BLaER1 treated with 17β-estradiol and CSF1 and Interleukin-3, amounts not matched to agents 10 nM and 100 nM (cell line): ENCODE measurements around the gene ALK.

ENCODE experiments used
- H3K27ac ChIP-seq, 11 experiments: shearing (Covaris generic); formaldehyde crosslinking; 2 replicates each; pipeline ENCODE4 v1.8.1; 2022
- H3K27me3 ChIP-seq, 11 experiments: shearing (Covaris generic); formaldehyde crosslinking; 2 replicates each; pipeline ENCODE4 v1.8.1; 2022
- H3K36me3 ChIP-seq, 11 experiments: shearing (Covaris generic); formaldehyde crosslinking; 2 replicates each; pipeline ENCODE4 v1.8.1; 2022
- H3K4me1 ChIP-seq, 10 experiments: shearing (Covaris generic); formaldehyde crosslinking; 2 replicates each; pipeline ENCODE4 v1.8.1; 2022
- H3K4me2 ChIP-seq, 11 experiments: shearing (Covaris generic); formaldehyde crosslinking; 2 replicates each; pipeline ENCODE4 v1.8.1; 2022
- H3K4me3 ChIP-seq, 10 experiments: shearing (Covaris generic); formaldehyde crosslinking; 2 replicates each; pipeline ENCODE4 v1.8.1; 2022
- H3K9ac ChIP-seq, 11 experiments: shearing (Covaris generic); formaldehyde crosslinking; 2 replicates each; pipeline ENCODE4 v1.8.1; 2022
- H3K9me3 ChIP-seq, 11 experiments: shearing (Covaris generic); formaldehyde crosslinking; replicated peaks in 1 of 11; 2 replicates each; pipeline ENCODE4 v1.8.1; 2022
- H4K20me1 ChIP-seq, 11 experiments: shearing (Covaris generic); formaldehyde crosslinking; 2 replicates each; pipeline ENCODE4 v1.8.1; 2022
- Cebpa-rat ChIP-seq, 11 experiments: shearing (Covaris generic); IDR thresholded peaks; 2 replicates each; pipeline ENCODE4 v1.8.1; 2022

ALK gene

DNA sequence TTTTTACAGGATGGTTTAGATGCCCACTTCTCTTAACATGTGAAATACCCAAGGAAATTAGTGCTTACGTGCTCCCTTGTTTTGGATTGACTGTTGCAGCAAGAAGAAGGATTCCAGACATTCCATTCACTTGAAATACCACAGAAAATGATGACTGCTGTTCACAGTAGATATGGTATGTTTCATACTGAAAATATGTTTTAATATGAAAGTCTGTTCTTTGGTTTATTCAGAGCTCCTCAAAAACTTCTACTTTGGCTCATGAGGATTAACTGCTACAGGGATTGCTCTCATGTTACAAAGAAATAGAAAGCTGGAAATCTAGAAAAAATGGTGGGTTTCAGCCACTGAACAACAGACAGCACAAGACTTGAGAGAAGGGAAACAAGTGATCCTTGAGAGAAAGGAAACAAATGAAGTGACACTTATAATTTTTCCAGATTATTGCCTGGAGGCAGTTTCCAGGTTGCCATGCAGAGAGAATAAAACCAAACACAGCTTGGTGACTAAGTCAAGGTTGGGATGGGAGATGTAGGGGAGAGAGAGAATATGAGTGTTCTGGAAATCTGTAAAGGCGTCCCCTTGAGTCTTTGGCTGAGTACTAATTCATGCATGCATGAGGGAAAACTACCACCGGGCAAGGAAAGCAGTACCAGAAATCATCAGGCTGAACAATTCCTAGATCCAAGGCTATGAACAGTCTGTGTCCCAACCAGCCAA, 458.0 kb downstream of the ALK start:
- Histone ChIP-seq H4K20me1 (no peaks in the 10 kb centered on the region), H3K27me3 (no peaks in the 10 kb centered on the region), H3K4me2 (no peak overlapping the region), H3K9me3 (peaks cover 0 to 2% (median 0%) of the 10 kb centered on the region in 11 experiments; a peak in 2 of 22 replicates), H3K4me3 (no peak overlapping the region), H3K4me1 (no peaks in the 10 kb centered on the region), H3K36me3 (no peaks in the 10 kb centered on the region), H3K9ac (no peak overlapping the region), H3K27ac (no peak overlapping the region)
- TF ChIP-seq Cebpa-rat (IDR thresholded peaks at IDR 0.05) = no peak

DNA sequence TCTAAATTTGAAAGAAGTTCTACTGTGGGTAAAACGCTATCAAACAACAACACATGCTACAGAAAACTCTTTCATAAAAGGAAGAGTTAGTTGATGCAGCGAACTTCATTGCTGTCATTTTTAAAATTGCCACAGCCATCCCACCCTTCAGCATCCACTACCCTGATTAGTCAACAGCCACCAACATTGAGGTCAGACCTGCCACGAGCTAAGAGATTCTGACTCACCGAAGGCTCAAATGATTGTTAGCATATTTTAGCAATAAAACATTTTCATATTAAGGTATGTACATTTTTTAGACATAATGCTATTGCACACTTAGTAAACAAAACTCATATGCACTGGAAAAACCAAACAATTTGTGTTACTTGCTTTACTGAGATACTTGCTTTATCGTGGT, 459.1 kb downstream of the ALK start:
- Histone ChIP-seq H3K27ac (no peak overlapping the region), H4K20me1 (no peaks in the 10 kb centered on the region), H3K4me1 (peaks cover 0 to 1% (median under 1%) of the 10 kb centered on the region in 10 experiments; a peak in 8 of 20 replicates), H3K4me3 (no peak overlapping the region), H3K9ac (no peak overlapping the region), H3K27me3 (no peaks in the 10 kb centered on the region), H3K9me3 (no peaks in the 10 kb centered on the region; a peak in 1 of 22 replicates), H3K36me3 (no peaks in the 10 kb centered on the region), H3K4me2 (no peak overlapping the region)
- no peak for TF ChIP-seq Cebpa-rat (IDR thresholded peaks at IDR 0.05)

DNA sequence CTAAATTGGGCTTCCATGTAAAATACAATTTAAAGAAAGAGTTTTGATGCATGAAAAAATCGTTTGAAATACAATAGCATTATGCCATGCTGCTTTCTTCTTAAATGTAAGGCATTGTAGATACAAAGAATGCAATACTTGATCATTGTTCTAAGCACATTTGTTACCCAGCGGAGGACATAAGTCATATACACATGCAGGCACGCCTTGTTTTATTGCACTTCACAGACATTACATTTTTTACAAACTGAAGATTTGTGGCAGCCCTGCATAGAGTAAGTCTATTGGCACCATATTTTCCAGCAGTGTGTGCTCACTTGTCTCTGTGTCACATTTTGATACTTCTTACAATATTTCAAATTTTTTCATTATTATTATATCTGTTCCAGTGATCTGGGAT, 461.2 kb downstream of the ALK start:
- H3K9me3 ChIP-seq = no peaks in the 10 kb centered on the region; a peak in 1 of 22 replicates
- no peak overlapping the region for H3K4me3 ChIP-seq
- H3K36me3 ChIP-seq = no peaks in the 10 kb centered on the region
- H3K4me2 ChIP-seq = no peak overlapping the region
- H3K4me1 ChIP-seq = peaks cover 13 to 22% (median 21%) of the 10 kb centered on the region in 10 experiments
- TF ChIP-seq Cebpa-rat (IDR thresholded peaks at IDR 0.05) = no peak
- H3K27me3 ChIP-seq = no peaks in the 10 kb centered on the region
- H4K20me1 ChIP-seq = no peaks in the 10 kb centered on the region
- H3K27ac ChIP-seq = no peak overlapping the region
- H3K9ac ChIP-seq = no peak overlapping the region

DNA sequence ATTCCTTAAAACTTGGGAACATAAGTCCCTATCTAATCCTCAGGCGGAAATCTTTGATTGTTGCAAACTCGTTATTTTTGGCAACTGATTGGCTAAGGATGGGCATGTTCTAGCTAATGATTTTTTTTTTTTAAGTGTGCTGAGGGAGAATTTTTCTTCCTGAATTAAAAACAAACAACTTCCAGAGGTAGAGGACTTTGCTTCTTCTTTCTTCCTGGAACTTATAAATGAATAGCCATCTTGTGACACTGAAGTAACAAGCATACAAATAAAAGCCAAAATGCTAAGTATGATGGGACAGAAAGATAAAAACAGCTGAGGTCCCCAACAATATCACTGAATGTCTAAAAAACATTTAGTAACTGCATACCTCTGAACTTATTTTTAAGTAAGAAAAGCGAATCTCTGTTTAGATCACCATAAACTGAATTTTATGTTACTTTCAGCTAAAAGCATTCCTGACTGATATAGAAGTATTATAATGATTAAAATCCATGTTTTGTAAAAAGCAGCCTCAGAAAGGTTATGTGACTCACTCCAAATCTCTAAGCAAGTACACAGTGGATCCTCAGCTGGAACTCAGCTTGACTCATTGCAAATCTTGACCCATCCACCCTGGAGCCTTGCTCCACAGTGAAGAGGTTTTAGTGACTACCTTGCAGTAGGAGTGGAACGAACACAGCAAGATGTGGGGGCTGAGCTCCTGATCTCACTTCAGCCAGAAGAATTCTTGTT, 461.8 kb downstream of the ALK start:
- H3K27me3 ChIP-seq = no peaks in the 10 kb centered on the region
- TF ChIP-seq Cebpa-rat (IDR thresholded peaks at IDR 0.05) = no peak
- no peak overlapping the region for H3K4me3 ChIP-seq
- no peak overlapping the region for H3K27ac ChIP-seq
- no peak overlapping the region for H3K4me2 ChIP-seq
- H4K20me1 ChIP-seq = no peaks in the 10 kb centered on the region
- H3K9ac ChIP-seq = no peak overlapping the region
- no peaks in the 10 kb centered on the region for H3K9me3 ChIP-seq
- no peaks in the 10 kb centered on the region for H3K36me3 ChIP-seq
- peaks cover 17 to 28% (median 26%) of the 10 kb centered on the region in 10 experiments for H3K4me1 ChIP-seq

DNA sequence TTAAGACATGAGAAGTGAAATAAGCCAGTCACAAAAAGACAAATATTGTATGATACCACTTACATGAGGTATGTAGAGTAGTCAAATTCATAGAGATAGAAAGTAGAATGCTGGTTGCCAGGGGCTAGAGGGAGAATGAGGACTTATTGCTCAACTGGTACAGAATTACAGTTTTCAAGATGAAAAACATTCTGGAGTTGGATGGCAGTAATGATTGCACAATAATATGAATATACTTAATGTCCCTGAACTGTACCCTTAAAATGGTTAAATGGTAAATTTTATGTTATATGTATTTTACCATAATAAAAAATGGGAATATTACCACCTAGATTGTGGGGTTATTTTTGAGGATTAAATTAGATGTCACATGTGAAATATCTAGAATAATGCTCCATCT, 465.0 kb downstream of the ALK start:
- Histone ChIP-seq H3K4me1 (peaks cover 17 to 31% (median 26%) of the 10 kb centered on the region in 10 experiments), H3K27me3 (no peaks in the 10 kb centered on the region), H3K9me3 (no peaks in the 10 kb centered on the region), H3K4me2 (peak overlapping the region; percentile 65 to 83 (median 72)), H3K27ac (peak overlapping the region in 2 of 11 experiments; percentile 49 to 66; a peak in 4 of 22 replicates), H4K20me1 (no peaks in the 10 kb centered on the region), H3K36me3 (no peaks in the 10 kb centered on the region), H3K4me3 (no peak overlapping the region), H3K9ac (no peak overlapping the region)
- peak in 2 of 11 experiments; percentile 41 to 44; a peak in 2 of 22 replicates for TF ChIP-seq Cebpa-rat (IDR thresholded peaks at IDR 0.05)

DNA sequence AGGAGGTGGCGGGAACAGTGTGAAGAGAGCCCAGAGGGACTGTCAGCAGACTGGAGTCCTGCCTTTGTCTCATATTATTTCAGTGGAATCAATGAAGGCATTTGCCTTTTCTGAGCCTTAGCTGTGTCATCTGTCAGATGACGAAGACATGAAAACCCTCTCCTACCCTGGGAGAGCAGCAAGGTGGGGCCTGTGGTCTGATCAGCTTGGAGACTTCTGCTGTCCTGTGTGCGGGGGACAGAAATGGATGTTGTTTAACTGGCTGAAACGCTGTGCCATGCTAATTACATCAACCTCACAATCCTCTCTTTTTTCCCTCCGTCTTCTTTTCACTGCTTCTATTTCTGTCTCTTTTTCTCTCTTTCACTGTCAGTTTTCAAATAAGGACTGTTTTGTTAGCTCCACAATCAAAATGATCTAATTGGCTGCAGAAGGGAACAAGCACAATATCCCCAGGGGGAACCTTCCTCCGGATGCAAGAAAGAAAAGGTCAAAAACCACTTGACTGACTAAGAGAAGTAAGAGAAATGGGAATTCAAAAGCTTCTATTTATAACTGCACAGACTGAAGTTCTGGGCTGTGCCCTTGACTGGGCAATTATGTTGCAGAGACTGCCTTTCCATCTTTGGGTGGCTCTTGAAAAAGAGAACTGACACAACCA, 466.1 kb downstream of the ALK start:
- H3K4me3 ChIP-seq = peak overlapping the region in 1 of 10 experiments; percentile 28; a peak in 3 of 20 replicates
- peak overlapping the region in 5 of 11 experiments; percentile 16 to 41 (median 31); a peak in 7 of 22 replicates for H3K9ac ChIP-seq
- no peaks in the 10 kb centered on the region for H4K20me1 ChIP-seq
- H3K27me3 ChIP-seq = no peaks in the 10 kb centered on the region
- no peak for TF ChIP-seq Cebpa-rat (IDR thresholded peaks at IDR 0.05)
- H3K4me2 ChIP-seq = peak overlapping the region; percentile 65 to 83 (median 72)
- H3K4me1 ChIP-seq = peaks cover 24 to 42% (median 34%) of the 10 kb centered on the region in 10 experiments
- H3K9me3 ChIP-seq = no peaks in the 10 kb centered on the region
- no peaks in the 10 kb centered on the region for H3K36me3 ChIP-seq
- H3K27ac ChIP-seq = peak overlapping the region in 7 of 11 experiments; percentile 9 to 66 (median 40); a peak in 13 of 22 replicates

DNA sequence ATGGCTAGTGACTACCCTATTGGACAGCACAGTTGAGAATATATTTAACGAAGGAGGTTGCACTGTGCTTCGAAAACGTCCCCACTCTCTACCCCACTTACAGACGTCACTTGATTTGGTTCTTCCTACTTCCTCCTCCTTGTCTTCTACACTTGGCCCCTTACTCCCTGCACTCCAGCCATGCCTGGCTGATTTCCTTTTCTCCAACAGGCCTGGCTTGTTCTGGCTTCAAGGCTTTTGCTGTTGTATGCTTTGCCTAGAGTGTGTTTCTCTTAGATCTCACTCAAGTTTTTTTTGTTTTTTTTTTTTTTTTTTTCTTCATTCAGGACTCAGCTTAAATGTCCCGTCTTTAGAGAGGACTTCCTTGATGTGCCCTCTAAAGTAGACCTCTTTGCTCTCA, 469.4 kb downstream of the ALK start:
- Histone ChIP-seq H3K9ac (no peak overlapping the region), H3K9me3 (no peaks in the 10 kb centered on the region), H3K4me1 (peaks cover 24 to 42% (median 31%) of the 10 kb centered on the region in 10 experiments), H3K27me3 (no peaks in the 10 kb centered on the region), H3K27ac (no peak overlapping the region), H3K4me2 (0 out of 22 replicates have a peak overlapping the region, but pooled peaks of 1 of the 11 experiments have one; percentile 31), H4K20me1 (no peaks in the 10 kb centered on the region), H3K36me3 (no peaks in the 10 kb centered on the region), H3K4me3 (no peak overlapping the region)
- no peak for TF ChIP-seq Cebpa-rat (IDR thresholded peaks at IDR 0.05)

DNA sequence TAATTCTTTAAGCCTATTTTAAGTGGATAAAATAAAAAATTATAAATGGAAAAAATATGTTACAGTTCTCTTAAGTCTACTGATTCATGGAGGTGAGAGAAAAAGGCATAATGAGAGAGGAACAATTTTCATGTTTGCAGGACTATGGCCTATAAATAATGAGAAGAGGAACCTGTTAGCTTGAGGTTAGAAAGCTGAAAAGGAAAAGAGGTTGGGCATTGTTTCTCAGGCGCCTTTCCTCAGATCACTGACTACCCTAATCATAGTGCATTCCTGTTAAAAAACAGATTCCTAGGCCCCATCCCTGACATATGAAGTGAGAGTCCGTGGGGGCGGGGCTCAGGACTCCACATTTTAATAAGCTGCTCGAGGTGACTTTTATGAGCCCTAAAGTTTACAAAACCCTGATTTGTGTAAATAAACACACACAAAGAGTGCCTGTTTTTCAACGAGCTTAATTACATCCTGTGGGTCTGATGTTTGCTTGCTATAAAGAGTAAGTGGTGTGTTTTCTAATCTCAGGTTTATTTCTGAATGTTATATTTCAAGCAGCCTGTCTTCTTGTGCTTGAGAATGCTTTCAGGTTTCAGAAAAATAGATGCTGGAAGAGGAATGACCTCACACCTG, 470.7 kb downstream of the ALK start:
- no peaks in the 10 kb centered on the region for H3K9me3 ChIP-seq
- no peak for TF ChIP-seq Cebpa-rat (IDR thresholded peaks at IDR 0.05)
- no peaks in the 10 kb centered on the region for H4K20me1 ChIP-seq
- H3K27ac ChIP-seq = no peak overlapping the region
- no peak overlapping the region for H3K4me3 ChIP-seq
- peak overlapping the region in 9 of 11 experiments; percentile 2 to 36 (median 15); a peak in 7 of 22 replicates for H3K4me2 ChIP-seq
- no peak overlapping the region for H3K9ac ChIP-seq
- H3K4me1 ChIP-seq = peaks cover 16 to 28% (median 19%) of the 10 kb centered on the region in 10 experiments
- H3K36me3 ChIP-seq = no peaks in the 10 kb centered on the region
- H3K27me3 ChIP-seq = no peaks in the 10 kb centered on the region
